Panc1 (cell line): Measurements from ENCODE around the gene DUS1L. TPM values are rescaled to one million over a fixed set of nuclear protein-coding genes. Genes with fewer than 3 reads are reported as not detected.

ENCODE experiments used
- ATAC-seq: fragments of 200-7000 bp; cut with Tn5 transposase; 2 replicates; pipeline ENCODE4 v1.9.1; 2020; ENCODE audit warnings: mild to moderate bottlenecking, moderate library complexity
- BruUV-seq: library from RNA; stranded (reverse); fragments of 400-500 nt; replicated peaks from 2 replicates; lab custom pipeline; 2021; lab: Mats Ljungman, UMichigan
- CTCF ChIA-PET: fragments of 300-600 bp; sonication (Branson Sonifier 250); formaldehyde crosslinking; loops from one replicate; lab custom pipeline; 2022; ENCODE audit warnings: antibody characterized with exemption; lab: Charles Lee
- POLR2A ChIA-PET: fragments of 300-600 bp; sonication (Branson Sonifier 250); formaldehyde crosslinking; loops from one replicate; lab custom pipeline; 2022; ENCODE audit warnings: antibody characterized with exemption; lab: Charles Lee
- DNase-seq: peaks from one replicate; pipeline ENCODE4 v3.0.0-alpha.2; 2010; ENCODE audit warnings: low read depth, low spot score
- H3K27ac ChIP-seq: 2 replicates; pipeline ENCODE4 v1.5.1; 2011; ENCODE audit warnings: mild to moderate bottlenecking, low read length, inconsistent platforms
- H3K27me3 ChIP-seq: fragments of 200-500 bp; sonication (Bioruptor generic); 2 replicates; pipeline ENCODE4 v1.6.0; 2014; ENCODE audit warnings: low read length, inconsistent platforms; ENCODE audit not compliant: control insufficient read depth, insufficient read depth
- H3K36me3 ChIP-seq: fragments of 200-500 bp; sonication (Bioruptor generic); 2 replicates; pipeline ENCODE4 v1.5.1; 2014; ENCODE audit warnings: inconsistent platforms, mild to moderate bottlenecking, low read length, moderate library complexity; ENCODE audit not compliant: control insufficient read depth, insufficient read depth
- H3K4me1 ChIP-seq: 2 replicates; pipeline ENCODE4 v1.5.1; 2011; ENCODE audit warnings: inconsistent platforms, mild to moderate bottlenecking, low read length, moderate library complexity; ENCODE audit not compliant: control insufficient read depth, insufficient read depth
- H3K4me3 ChIP-seq, 2 experiments: 2 replicates each; pipeline ENCODE4 v1.5.1; 2011 to 2012; ENCODE audit warnings: low read depth in 2 of 2, low read length in 2 of 2, mild to moderate bottlenecking in 2 of 2, inconsistent platforms in 1 of 2, moderate library complexity in 1 of 2
- H3K9me3 ChIP-seq: fragments of 200-500 bp; sonication (Bioruptor generic); 2 replicates; pipeline ENCODE4 v1.5.1; 2014; ENCODE audit warnings: low read depth, mild to moderate bottlenecking, inconsistent platforms, low read length, moderate library complexity; ENCODE audit not compliant: control insufficient read depth, insufficient read depth
- CTCF ChIP-seq: fragments of 450-650 bp; IDR thresholded peaks from 2 replicates; pipeline ENCODE4 v1.5.1; 2017; ENCODE audit warnings: mild to moderate bottlenecking
- POLR2AphosphoS5 ChIP-seq: IDR thresholded peaks from 2 replicates; pipeline ENCODE4 v1.6.1; 2012; ENCODE audit warnings: mild to moderate bottlenecking, low read depth, low read length, moderate library complexity
- SIN3A ChIP-seq: IDR thresholded peaks from 2 replicates; pipeline ENCODE4 v1.6.1; 2012; ENCODE audit warnings: low read depth, mild to moderate bottlenecking, low read length, moderate library complexity, borderline replicate concordance; ENCODE audit not compliant: insufficient read depth
- TCF7L2 ChIP-seq: IDR thresholded peaks from 2 replicates; pipeline ENCODE4 v1.6.1; 2011; ENCODE audit warnings: mild to moderate bottlenecking, low read depth, low read length, inconsistent platforms
- in situ Hi-C: cut with HindIII; loops from 2 replicates; pipeline ENCODE4 v1.10.0; 2016; ENCODE audit warnings: low sequenced_read_pairs, low pct_unique_long_range_greater_than_20kb
- intact Hi-C: fragments of 100-400 bp; cut with micrococcal nuclease; formaldehyde crosslinking; loops from one replicate; pipeline ENCODE4 v1.10.0; 2022; ENCODE audit not compliant: unreplicated experiment
- total RNA-seq: library from RNA; stranded (reverse); gene quantifications from one replicate; pipeline ENCODE4 v1.2.1, GENCODE V29; 2021; ENCODE audit not compliant: unreplicated experiment
- TF ChIP-seq, protein P1 (sequence below), 2 experiments: IDR thresholded peaks; 2 replicates each; pipeline ENCODE4 v1.6.1; 2011 to 2012; ENCODE audit warnings: low read depth in 2 of 2, control low read depth in 1 of 2, low read length in 1 of 2, mild to moderate bottlenecking in 1 of 2, moderate library complexity in 1 of 2; ENCODE audit not compliant: insufficient read depth in 1 of 2

DUS1L gene
- total RNA-seq, 1 experiment from 2014 or later: 115 TPM

DNA sequence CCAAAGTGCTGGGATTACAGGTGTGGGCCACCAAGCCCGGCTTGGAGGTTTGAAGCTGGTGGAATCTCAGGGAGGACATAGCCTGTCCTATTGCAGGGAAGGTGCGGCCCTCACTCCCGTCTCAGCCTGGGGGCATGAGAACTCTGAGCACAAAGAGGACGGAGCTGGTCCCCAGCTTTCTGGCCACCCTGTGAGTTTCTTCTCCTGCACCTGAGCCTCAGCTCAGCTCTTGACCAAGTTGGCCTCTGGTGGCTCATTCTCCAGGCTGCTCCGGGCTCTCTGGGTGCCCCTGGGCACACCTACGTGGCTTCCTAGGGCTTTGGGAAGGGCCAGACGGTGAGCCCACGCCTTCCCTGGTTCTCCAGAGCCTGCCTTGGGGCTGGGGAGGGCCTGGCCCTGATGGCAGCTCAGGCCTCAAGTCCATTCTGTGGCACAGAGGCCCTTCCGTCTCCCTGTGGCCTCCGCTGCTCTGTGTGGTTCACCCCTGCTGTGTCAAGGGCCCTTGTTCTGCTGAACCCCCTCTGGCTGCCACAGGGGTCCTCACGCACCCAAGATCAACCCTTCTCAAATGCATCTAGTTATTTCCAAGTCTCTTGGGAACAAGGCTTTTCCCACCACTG lies 39.3 kb upstream of the DUS1L start:
- H3K27me3 ChIP-seq: no peaks in the 10 kb centered on the region
- POLR2A ChIA-PET: interaction anchor here (0.5 kb wide), 1 partner anchor 82 kb away, joined by 6 read pairs; no protein-coding TSS in a partner anchor
- no peak overlapping the region for H3K4me3 ChIP-seq
- TF ChIP-seq TCF7L2 (no peak), CTCF (no peak), SIN3A (no peak), POLR2AphosphoS5 (no peak)
- TF ChIP-seq, protein P1, sequence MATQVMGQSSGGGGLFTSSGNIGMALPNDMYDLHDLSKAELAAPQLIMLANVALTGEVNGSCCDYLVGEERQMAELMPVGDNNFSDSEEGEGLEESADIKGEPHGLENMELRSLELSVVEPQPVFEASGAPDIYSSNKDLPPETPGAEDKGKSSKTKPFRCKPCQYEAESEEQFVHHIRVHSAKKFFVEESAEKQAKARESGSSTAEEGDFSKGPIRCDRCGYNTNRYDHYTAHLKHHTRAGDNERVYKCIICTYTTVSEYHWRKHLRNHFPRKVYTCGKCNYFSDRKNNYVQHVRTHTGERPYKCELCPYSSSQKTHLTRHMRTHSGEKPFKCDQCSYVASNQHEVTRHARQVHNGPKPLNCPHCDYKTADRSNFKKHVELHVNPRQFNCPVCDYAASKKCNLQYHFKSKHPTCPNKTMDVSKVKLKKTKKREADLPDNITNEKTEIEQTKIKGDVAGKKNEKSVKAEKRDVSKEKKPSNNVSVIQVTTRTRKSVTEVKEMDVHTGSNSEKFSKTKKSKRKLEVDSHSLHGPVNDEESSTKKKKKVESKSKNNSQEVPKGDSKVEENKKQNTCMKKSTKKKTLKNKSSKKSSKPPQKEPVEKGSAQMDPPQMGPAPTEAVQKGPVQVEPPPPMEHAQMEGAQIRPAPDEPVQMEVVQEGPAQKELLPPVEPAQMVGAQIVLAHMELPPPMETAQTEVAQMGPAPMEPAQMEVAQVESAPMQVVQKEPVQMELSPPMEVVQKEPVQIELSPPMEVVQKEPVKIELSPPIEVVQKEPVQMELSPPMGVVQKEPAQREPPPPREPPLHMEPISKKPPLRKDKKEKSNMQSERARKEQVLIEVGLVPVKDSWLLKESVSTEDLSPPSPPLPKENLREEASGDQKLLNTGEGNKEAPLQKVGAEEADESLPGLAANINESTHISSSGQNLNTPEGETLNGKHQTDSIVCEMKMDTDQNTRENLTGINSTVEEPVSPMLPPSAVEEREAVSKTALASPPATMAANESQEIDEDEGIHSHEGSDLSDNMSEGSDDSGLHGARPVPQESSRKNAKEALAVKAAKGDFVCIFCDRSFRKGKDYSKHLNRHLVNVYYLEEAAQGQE (IDR thresholded peaks at IDR 0.05; ENCODE audit: insufficient read depth in 1 of 2, low read depth in 2 of 2, low read length in 1 of 2): no peak
- CTCF ChIA-PET: interaction anchor here (0.6 kb wide), 1 partner anchor 181 kb away, joined by 3 read pairs; no protein-coding TSS in a partner anchor
- H3K9me3 ChIP-seq: no peaks in the 10 kb centered on the region
- H3K36me3 ChIP-seq: no peaks in the 10 kb centered on the region
- no peak for DNase-seq
- no TSS peak for BruUV-seq
- in situ Hi-C loops (no loop called here), intact Hi-C loops (loop anchor here (10.0 kb wide), 1 partner anchor 130 kb away; no protein-coding TSS in a partner anchor)
- peak overlapping the region; percentile 97 for H3K27ac ChIP-seq
- no peak for ATAC-seq
- peaks cover 81% of the 10 kb centered on the region for H3K4me1 ChIP-seq

DNA sequence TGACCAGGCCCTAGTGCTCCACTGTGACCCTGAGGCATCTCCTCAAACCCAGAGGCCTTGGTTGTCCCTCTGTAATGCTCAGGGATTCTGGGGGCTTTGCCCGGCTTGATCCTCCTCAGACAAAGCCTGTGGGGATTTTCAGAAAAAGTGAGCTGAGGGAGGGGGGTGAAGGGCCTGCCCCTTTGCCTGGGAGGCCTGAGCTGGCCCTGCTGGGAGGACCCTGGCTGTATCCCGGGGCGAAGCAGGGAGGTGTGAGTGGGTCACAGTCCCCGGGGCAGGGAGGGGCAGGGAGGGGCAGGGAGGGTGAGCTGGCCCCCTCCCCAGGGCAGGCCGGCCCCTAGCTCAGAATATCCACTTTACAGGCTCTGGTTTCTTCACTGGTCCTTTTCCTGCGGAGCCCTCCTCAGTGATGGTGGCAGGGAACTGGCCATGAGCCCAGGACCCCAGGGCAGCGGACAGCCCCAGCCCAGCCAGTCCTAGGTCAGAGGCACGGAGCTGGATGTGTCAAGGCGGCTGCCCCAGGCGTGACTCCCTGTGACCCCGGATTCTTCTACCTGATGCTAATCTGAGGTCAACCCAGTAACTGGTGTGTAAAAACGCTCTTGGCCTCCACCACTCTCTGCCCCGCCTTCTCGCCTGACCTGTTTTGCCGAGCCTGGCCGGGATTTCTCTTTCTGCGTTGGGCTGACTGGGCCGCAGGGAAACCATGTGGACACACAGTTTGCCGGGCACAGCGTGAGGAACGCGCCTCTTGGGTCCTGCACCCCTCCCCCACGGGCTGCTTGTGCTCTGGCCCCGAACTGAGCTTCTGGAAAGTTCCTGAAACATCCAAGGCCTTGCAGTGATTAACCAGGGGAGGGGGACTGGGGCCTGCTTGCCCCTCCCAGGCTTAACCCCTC lies 38.2 kb upstream of the DUS1L start:
- Histone ChIP-seq H3K4me3 (no peak overlapping the region), H3K36me3 (no peaks in the 10 kb centered on the region), H3K4me1 (peaks cover 89% of the 10 kb centered on the region), H3K27me3 (no peaks in the 10 kb centered on the region), H3K9me3 (no peaks in the 10 kb centered on the region), H3K27ac (peak overlapping the region; percentile 97)
- ChIA-PET POLR2A (interaction anchor here (0.5 kb wide), 1 partner anchor 84 kb away, joined by 6 read pairs; no protein-coding TSS in a partner anchor), CTCF (interaction anchor here (0.6 to 0.7 kb wide), 3 partner anchors 12 to 73 kb away, joined by 3 to 4 read pairs (median 3); no protein-coding TSS in a partner anchor)
- ATAC-seq (peak; percentile 8), DNase-seq (no peak)
- TF ChIP-seq, protein P1 (IDR thresholded peaks at IDR 0.05; ENCODE audit: insufficient read depth in 1 of 2, low read depth in 2 of 2, low read length in 1 of 2): no peak
- peak; percentile 46; the same call in 1 of the 2 replicates for TF ChIP-seq TCF7L2
- BruUV-seq: no TSS peak
- in situ Hi-C loops: no loop called here
- intact Hi-C loops: loop anchor here (10.0 kb wide), 1 partner anchor 131 kb away; no protein-coding TSS in a partner anchor
